NCI-H2171 (cell line): Measurements from ENCODE around the gene GOPC.

Source experiments
- DNase-seq: peaks from one replicate; lab custom pipeline; 2025; lab: John Stamatoyannopoulos, UW

GOPC gene

DNA sequence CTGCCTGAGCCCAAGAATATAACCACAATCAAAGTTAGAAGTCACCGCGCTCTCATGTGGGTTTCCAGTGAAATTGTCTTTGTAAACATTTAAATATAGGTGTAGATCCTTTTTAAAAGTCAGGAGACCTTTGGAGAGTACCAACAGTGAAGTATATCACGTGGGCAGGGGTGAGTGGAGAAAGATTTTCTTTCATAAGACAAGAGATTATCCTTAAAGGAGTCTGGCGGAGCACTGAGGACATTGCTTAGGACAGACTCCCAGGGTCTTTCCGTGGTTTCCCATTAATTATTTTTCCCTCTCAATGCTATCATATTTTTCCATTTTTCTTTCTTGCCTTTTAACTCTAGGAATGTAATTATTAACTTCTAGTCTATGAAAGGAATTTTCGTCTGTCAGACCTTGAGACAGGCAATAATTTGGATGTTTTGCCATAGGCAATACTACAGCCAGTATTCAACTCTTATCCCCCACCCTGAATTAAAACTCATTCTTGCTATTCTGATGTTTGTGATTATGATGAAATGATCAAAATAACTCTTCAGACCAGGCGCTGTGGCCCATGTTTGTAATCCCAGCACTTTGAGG, 88.4 kb downstream of the GOPC start:
- no peak for DNase-seq

DNA sequence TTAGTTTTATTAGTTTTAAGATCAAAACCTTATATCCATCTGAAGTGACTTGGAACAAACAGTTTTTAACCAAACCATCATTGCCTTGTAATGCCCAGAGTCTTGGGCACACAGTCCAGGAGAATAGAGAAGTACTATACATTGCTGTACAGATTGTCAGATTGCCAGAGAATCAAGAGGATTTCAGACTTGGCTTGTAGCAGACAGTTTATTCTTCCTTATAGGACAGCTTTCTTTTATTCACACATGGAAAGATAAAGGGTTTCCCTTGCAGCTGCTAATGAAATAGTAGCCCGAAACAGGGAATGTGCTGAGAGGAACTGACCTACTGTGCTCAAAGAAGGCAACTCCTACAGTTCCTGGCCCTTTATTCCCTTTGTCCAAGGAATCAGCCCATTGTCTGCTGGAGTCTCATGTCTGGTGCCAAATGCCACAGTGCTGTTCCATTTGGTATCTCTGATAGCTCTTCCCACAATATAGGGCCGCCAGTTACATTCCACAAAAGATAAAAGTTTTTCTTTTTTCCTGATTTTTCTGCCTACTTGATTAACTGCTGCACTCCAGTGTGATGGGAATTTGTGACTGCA, 89.2 kb downstream of the GOPC start:
- DNase-seq, result no peak

DNA sequence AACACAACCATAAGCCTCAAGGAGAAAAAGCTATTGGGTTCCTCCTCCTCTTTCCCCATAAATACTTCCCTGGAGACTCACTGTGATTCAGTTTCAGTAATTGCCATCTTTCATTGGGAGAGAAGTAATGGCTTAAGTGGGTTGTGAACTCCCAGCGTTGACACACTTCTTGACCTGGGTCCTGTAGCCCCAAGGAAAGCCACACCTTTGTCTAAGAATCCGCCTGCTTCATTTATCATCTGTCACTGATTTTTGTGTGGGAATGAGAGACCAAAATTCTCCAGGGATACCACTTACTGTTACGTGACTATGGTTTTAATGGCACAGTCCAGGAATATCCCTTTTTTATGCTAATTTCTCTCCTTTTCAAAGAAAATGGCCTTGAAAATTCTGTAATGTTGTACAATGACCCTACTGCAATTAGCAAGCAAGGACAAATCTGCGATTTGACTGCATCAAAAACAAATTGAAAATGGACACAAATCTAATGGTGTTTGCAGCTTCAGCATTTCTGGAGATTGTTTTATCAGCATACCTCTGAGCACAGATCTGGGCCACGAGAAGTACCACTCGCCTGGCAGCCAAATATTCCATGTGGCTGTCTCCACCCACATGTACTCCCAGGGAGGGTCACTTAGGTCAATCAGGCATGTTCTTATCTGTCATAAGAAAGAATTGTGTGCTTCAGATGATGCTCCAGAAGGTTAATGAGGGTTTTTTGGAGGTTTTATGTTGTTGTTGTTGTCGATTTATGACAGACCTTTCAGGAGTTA, 90.1 kb downstream of the GOPC start:
- no peak for DNase-seq
